Gastrocnemius medialis (tissue), 4 donors: ENCODE measurements around the gene METTL5. TPM values are rescaled to one million over a fixed set of nuclear protein-coding genes. Genes with fewer than 3 reads are reported as not detected.

ENCODE experiments used
- ATAC-seq, 2 donors: fragments of 150-250 bp; one replicate each; pipeline ENCODE4 v1.9.1; 2016
- DNase-seq, 2 donors: peaks; one replicate each; pipeline ENCODE4 v3.0.0-alpha.2; 2019
- H3K27ac ChIP-seq, 4 donors: fragments of 200-600 bp; sonication (generic); 1 replicate in 1 of 4; 2 replicates in 3 of 4; pipeline ENCODE4 v1.5.1; 2016 to 2018; ENCODE audit warnings: mild to moderate bottlenecking in 2 of 4, moderate library complexity in 1 of 4
- H3K27me3 ChIP-seq, 3 donors: fragments of 200-600 bp; sonication (generic) in 2 of 3; 1 replicate in 1 of 3; 2 replicates in 2 of 3; pipeline versions ENCODE4 v1.5.1 to v1.6.0; 2016 to 2019; ENCODE audit warnings: mild to moderate bottlenecking in 1 of 3, moderate library complexity in 1 of 3
- H3K36me3 ChIP-seq, 2 donors: fragments of 200-600 bp; sonication (generic) in 1 of 2; one replicate each; pipeline ENCODE4 v1.5.1; 2017 to 2018
- H3K4me1 ChIP-seq, 2 donors: fragments of 200-600 bp; sonication (generic) in 1 of 2; one replicate each; pipeline ENCODE4 v1.5.1; 2016 to 2017; ENCODE audit warnings: mild to moderate bottlenecking in 2 of 2
- H3K4me3 ChIP-seq, 4 donors: fragments of 200-600 bp; sonication (generic) in 3 of 4; 1 replicate in 1 of 4; 2 replicates in 3 of 4; pipeline ENCODE4 v1.5.1; 2016 to 2019; ENCODE audit warnings: mild to moderate bottlenecking in 2 of 4
- H3K9me3 ChIP-seq, 3 donors: fragments of 200-600 bp; sonication (generic) in 2 of 3; 1 replicate in 1 of 3; 2 replicates in 2 of 3; pipeline ENCODE4 v1.5.1; 2016 to 2019
- CTCF ChIP-seq, 5 experiments: fragments of 450-650 bp in 3 of 5; fragments of 200-600 bp in 2 of 5; sonication (generic) in 2 of 5; IDR thresholded peaks in 4 of 5; conservative IDR thresholded peaks in 1 of 5; 1 replicate in 4 of 5; 2 replicates in 1 of 5; pipeline ENCODE4 v1.5.1; 2016 to 2019; ENCODE audit warnings: antibody characterized with exemption in 5 of 5, mild to moderate bottlenecking in 3 of 5, moderate library complexity in 3 of 5
- POLR2A ChIP-seq, 2 donors: fragments of 450-650 bp; IDR thresholded peaks; one replicate each; pipeline ENCODE4 v1.6.1; 2017; ENCODE audit warnings: antibody characterized with exemption in 2 of 2, mild to moderate bottlenecking in 2 of 2, moderate library complexity in 2 of 2
- in situ Hi-C, 4 donors: fragments of 200-750 bp; cut with MboI; loops; one replicate each; pipeline versions ENCODE4 v1.15.0 to v1.8.0; 2017; ENCODE audit warnings: low sequenced_read_pairs in 4 of 4
- intact Hi-C: fragments of 100-400 bp; cut with DNase I; formaldehyde crosslinking; loops from one replicate; pipeline ENCODE4 v1.15.1; 2023; ENCODE audit warnings: low total_unique reads
- total RNA-seq, 4 donors: library from RNA; depleted of rRNA; stranded (reverse); fragments of >200 nt; gene quantifications; one replicate each; pipeline versions ENCODE4 v1.1.0 to v1.2.3, GENCODE V29; 2016

The METTL5 gene
- total RNA-seq, 4 donors from 2014 or later: 24.8 to 63.7 (median 40.9) TPM

- intact Hi-C loops: no loop called here
- H3K4me3 ChIP-seq: no peak overlapping the region
These were observed 53.1 kb downstream of the METTL5 start for GRCh38 chr2:169771612-169772011.

GRCh38 chr2:169771021-169771420 is 53.7 kb downstream of the METTL5 start:
- ATAC-seq (no peak), DNase-seq (no peak)
- no peaks in the 10 kb centered on the region for H3K36me3 ChIP-seq
- no peak overlapping the region for H3K4me3 ChIP-seq
- TF ChIP-seq CTCF (IDR thresholded peaks at IDR 0.05 in 4 of 5, conservative IDR thresholded peaks at IDR 0.05 in 1 of 5): no peak
- H3K9me3 ChIP-seq: no peaks in the 10 kb centered on the region
- H3K27me3 ChIP-seq: peaks cover 0 to 11% (median 11%) of the 10 kb centered on the region in 3 donors
- in situ Hi-C loops (loop anchor here in 1 of 4 donors (5.0 kb wide), 1 partner anchor 324 kb away; no protein-coding TSS in a partner anchor), intact Hi-C loops (no loop called here)
- no peaks in the 10 kb centered on the region for H3K4me1 ChIP-seq
- H3K27ac ChIP-seq: no peak overlapping the region

More at GRCh38 chr2:169771612-169772011, 53.1 kb downstream of the METTL5 start:
- Histone ChIP-seq H3K9me3 (no peaks in the 10 kb centered on the region), H3K27me3 (peaks cover 0 to 11% (median 11%) of the 10 kb centered on the region in 3 donors), H3K27ac (no peak overlapping the region), H3K36me3 (no peaks in the 10 kb centered on the region), H3K4me1 (no peaks in the 10 kb centered on the region)
- ATAC-seq (no peak), DNase-seq (no peak)
- no peak for TF ChIP-seq POLR2A (IDR thresholded peaks at IDR 0.05)
- no peak for TF ChIP-seq CTCF (IDR thresholded peaks at IDR 0.05 in 4 of 5, conservative IDR thresholded peaks at IDR 0.05 in 1 of 5)
- in situ Hi-C loops: loop anchor here in 1 of 4 donors (5.0 kb wide), 1 partner anchor 324 kb away; no protein-coding TSS in a partner anchor

- Histone ChIP-seq H3K4me3 (peak overlapping the region; percentile 4 to 48 (median 34)), H3K27ac (no peak overlapping the region), H3K9me3 (no peaks in the 10 kb centered on the region), H3K36me3 (no peaks in the 10 kb centered on the region), H3K4me1 (no peaks in the 10 kb centered on the region), H3K27me3 (peaks cover 0 to 11% (median 11%) of the 10 kb centered on the region in 3 donors)
- in situ Hi-C loops (no loop called here), intact Hi-C loops (no loop called here)
- ATAC-seq (no peak), DNase-seq (no peak)
- TF ChIP-seq CTCF (IDR thresholded peaks at IDR 0.05 in 4 of 5, conservative IDR thresholded peaks at IDR 0.05 in 1 of 5): no peak
- no peak for TF ChIP-seq POLR2A (IDR thresholded peaks at IDR 0.05)
These were observed 56.3 kb downstream of the METTL5 start for GRCh38 chr2:169768262-169768995.

GRCh38 chr2:169767243-169767888 is 57.3 kb downstream of the METTL5 start:
- in situ Hi-C loops: no loop called here
- intact Hi-C loops: no loop called here
- Histone ChIP-seq H3K27me3 (peaks cover 0 to 11% (median 11%) of the 10 kb centered on the region in 3 donors), H3K36me3 (no peaks in the 10 kb centered on the region), H3K4me1 (no peaks in the 10 kb centered on the region), H3K9me3 (no peaks in the 10 kb centered on the region), H3K27ac (no peak overlapping the region), H3K4me3 (no peak overlapping the region)
- no peak for TF ChIP-seq POLR2A (IDR thresholded peaks at IDR 0.05)
- peak; percentile 41 to 68 (median 56) for TF ChIP-seq CTCF (IDR thresholded peaks at IDR 0.05 in 4 of 5, conservative IDR thresholded peaks at IDR 0.05 in 1 of 5)
- ATAC-seq (peak in 1 of 2 donors; percentile 56), DNase-seq (peak; percentile 16 to 17)
